Liver (tissue), 9 donors: ENCODE results near the gene TRIP12. TPM values are rescaled to one million over a fixed set of nuclear protein-coding genes. Genes with fewer than 3 reads are reported as not detected.

Experiments
- DNase-seq: peaks from one replicate; pipeline ENCODE4 v3.0.0-alpha.2; 2017; ENCODE audit warnings: low spot score
- H3K27ac ChIP-seq, 2 donors: one replicate each; pipeline ENCODE4 v1.7.0; 2013; ENCODE audit warnings: inconsistent platforms in 2 of 2, low read length in 2 of 2, control low read depth in 1 of 2, low read depth in 1 of 2, mild to moderate bottlenecking in 1 of 2
- H3K27me3 ChIP-seq, 4 donors: one replicate each; pipeline versions ENCODE4 v1.6.1 to v1.7.0; 2013; ENCODE audit warnings: low read length in 3 of 4, inconsistent platforms in 1 of 4, mild to moderate bottlenecking in 1 of 4, moderate library complexity in 1 of 4; ENCODE audit not compliant: control insufficient read depth in 4 of 4, insufficient read depth in 4 of 4
- H3K36me3 ChIP-seq, 4 donors: one replicate each; pipeline versions ENCODE4 v1.6.1 to v1.7.0; 2013; ENCODE audit warnings: low read length in 3 of 4, mild to moderate bottlenecking in 3 of 4, low read depth in 1 of 4, moderate library complexity in 1 of 4; ENCODE audit not compliant: control insufficient read depth in 4 of 4, insufficient read depth in 3 of 4
- H3K4me1 ChIP-seq, 4 donors: one replicate each; pipeline versions ENCODE4 v1.6.1 to v1.7.0; 2013; ENCODE audit warnings: low read length in 3 of 4, mild to moderate bottlenecking in 3 of 4, moderate library complexity in 1 of 4; ENCODE audit not compliant: control insufficient read depth in 4 of 4, insufficient read depth in 4 of 4
- H3K4me3 ChIP-seq, 3 donors: one replicate each; pipeline versions ENCODE4 v1.6.1 to v1.7.0; 2013; ENCODE audit warnings: low read length in 3 of 3, control low read depth in 1 of 3, low read depth in 1 of 3, mild to moderate bottlenecking in 1 of 3
- H3K9ac ChIP-seq, 2 donors: one replicate each; pipeline ENCODE4 v1.7.0; 2013; ENCODE audit warnings: low read length in 2 of 2, mild to moderate bottlenecking in 2 of 2, moderate library complexity in 2 of 2, control low read depth in 1 of 2, low read depth in 1 of 2
- H3K9me3 ChIP-seq, 4 donors: one replicate each; pipeline versions ENCODE4 v1.6.1 to v1.7.0; 2013; ENCODE audit warnings: low read length in 3 of 4; ENCODE audit not compliant: control insufficient read depth in 4 of 4
- EGR1 ChIP-seq, 2 donors: IDR thresholded peaks; 2 replicates each; pipeline ENCODE4 v1.6.1; 2016 to 2018; ENCODE audit warnings: antibody characterized with exemption in 2 of 2, low read depth in 2 of 2
- FOXA1 ChIP-seq: IDR thresholded peaks from 2 replicates; pipeline ENCODE4 v1.6.1; 2016; ENCODE audit warnings: antibody characterized with exemption
- FOXA2 ChIP-seq: IDR thresholded peaks from 2 replicates; pipeline ENCODE4 v1.6.1; 2016; ENCODE audit warnings: antibody characterized with exemption
- GABPA ChIP-seq, 2 donors: IDR thresholded peaks in 1 of 2; conservative IDR thresholded peaks in 1 of 2; 2 replicates each; pipeline ENCODE4 v1.6.1; 2016; ENCODE audit warnings: antibody characterized with exemption in 2 of 2, mild to moderate bottlenecking in 1 of 2, moderate library complexity in 1 of 2
- HNF4A ChIP-seq, 2 donors: conservative IDR thresholded peaks; 2 replicates each; pipeline ENCODE4 v1.6.1; 2016; ENCODE audit warnings: antibody characterized with exemption in 2 of 2, mild to moderate bottlenecking in 2 of 2
- HNF4G ChIP-seq: IDR thresholded peaks from 2 replicates; pipeline ENCODE4 v1.6.1; 2016; ENCODE audit warnings: antibody characterized with exemption
- JUND ChIP-seq, 2 donors: IDR thresholded peaks; 2 replicates each; pipeline ENCODE4 v1.6.1; 2016; ENCODE audit warnings: antibody characterized with exemption in 2 of 2
- MAX ChIP-seq: IDR thresholded peaks from 2 replicates; pipeline ENCODE4 v1.6.1; 2016; ENCODE audit warnings: antibody characterized with exemption
- NR2F2 ChIP-seq: IDR thresholded peaks from 2 replicates; pipeline ENCODE4 v1.6.1; 2016; ENCODE audit warnings: antibody characterized with exemption
- RAD21 ChIP-seq, 2 donors: IDR thresholded peaks; 2 replicates each; pipeline ENCODE4 v1.6.1; 2016; ENCODE audit warnings: antibody characterized with exemption in 2 of 2, mild to moderate bottlenecking in 2 of 2
- REST ChIP-seq: IDR thresholded peaks from 2 replicates; pipeline ENCODE4 v1.6.1; 2016; ENCODE audit warnings: antibody characterized with exemption, mild to moderate bottlenecking
- RXRA ChIP-seq, 2 donors: IDR thresholded peaks; 2 replicates each; pipeline ENCODE4 v1.6.1; 2017 to 2018; ENCODE audit warnings: antibody characterized with exemption in 2 of 2, mild to moderate bottlenecking in 1 of 2
- SP1 ChIP-seq: IDR thresholded peaks from 2 replicates; pipeline ENCODE4 v1.6.1; 2018; ENCODE audit warnings: antibody characterized with exemption, mild to moderate bottlenecking
- TAF1 ChIP-seq: conservative IDR thresholded peaks from 2 replicates; pipeline ENCODE4 v1.6.1; 2016; ENCODE audit warnings: antibody characterized with exemption, mild to moderate bottlenecking
- YY1 ChIP-seq: IDR thresholded peaks from 2 replicates; pipeline ENCODE4 v1.6.1; 2016; ENCODE audit warnings: antibody characterized with exemption, mild to moderate bottlenecking
- ZBTB33 ChIP-seq: IDR thresholded peaks from 2 replicates; pipeline ENCODE4 v1.6.1; 2016; ENCODE audit warnings: antibody characterized with exemption
- WGBS: extraction: QIAGEN DNeasy Blood & Tissue Kit; methylation state at CpG from one replicate; pipeline ENCODE4 v1.1.7; 2013; 5-methylcytosine and 5-hydroxymethylcytosine counted together
- polyA plus RNA-seq, 2 donors: library from polyadenylated mRNA; stranded (reverse) in 1 of 2; unstranded in 1 of 2; fragments of 200-250 nt in 1 of 2; fragments of >200 nt in 1 of 2; fragmentation: Nextera tagmentation in 1 of 2; extraction: Ambion mirVana in 1 of 2; gene quantifications; one replicate each; pipeline versions ENCODE4 v1.2.1 to v1.2.3, GENCODE V29; 2013 to 2015
- total RNA-seq, 2 donors: library from RNA; depleted of rRNA; stranded (reverse); fragments of >200 nt; gene quantifications; one replicate each; pipeline ENCODE4 v1.2.3, GENCODE V29; 2014
- TF ChIP-seq, protein P1 (sequence below): IDR thresholded peaks from 2 replicates; pipeline ENCODE4 v1.6.1; 2016; ENCODE audit warnings: antibody characterized with exemption
- donor health status: healthy.
- donor health status: healthy.
- donor health status: healthy.
- donor health status: healthy.
- donor health status: healthy.

Gene TRIP12
- total and polyA plus RNA-seq, 4 donors, result 13.9 to 128 (median 67.4) TPM

GRCh38 chr2:229714736-229715541 lies 206.9 kb downstream of the TRIP12 start:
- no peaks in the 10 kb centered on the region for H3K36me3 ChIP-seq
- H3K4me3 ChIP-seq, result peak overlapping the region in 2 of 3 donors; percentile 39 to 68
- TF ChIP-seq MAX (no peak), TAF1 (no peak), GABPA (IDR thresholded peaks at IDR 0.05 in 1 of 2, conservative IDR thresholded peaks at IDR 0.05 in 1 of 2) (no peak), FOXA1 (no peak), JUND (IDR thresholded peaks at IDR 0.05) (no peak), HNF4A (conservative IDR thresholded peaks at IDR 0.05) (peak in 1 of 2 donors; percentile 63), REST (peak; percentile 97), RAD21 (IDR thresholded peaks at IDR 0.05) (peak in 1 of 2 donors; percentile 9), RXRA (IDR thresholded peaks at IDR 0.05) (peak; percentile 20 to 32), ZBTB33 (no peak)
- peak; percentile 52 for DNase-seq
- H3K27ac ChIP-seq, result no peak overlapping the region
- peaks cover 3 to 18% (median 8%) of the 10 kb centered on the region in 4 donors for H3K27me3 ChIP-seq
- WGBS, result 3% methylated on average over 60 of the region's 60 CpGs
- H3K4me1 ChIP-seq, result peaks cover 13 to 21% (median 17%) of the 10 kb centered on the region in 4 donors
- H3K9me3 ChIP-seq, result no peaks in the 10 kb centered on the region
- H3K9ac ChIP-seq, result no peak overlapping the region

GRCh38 chr2:229714080-229714735 lies 207.6 kb downstream of the TRIP12 start, which contains the start of gene DNER:
DNER (minus strand) TSS chr2:229714555; CDS start chr2:229714423, 132 bp downstream.
- H3K27ac ChIP-seq, result no peak within 1 kb of the TSS
- H3K27me3 ChIP-seq, result peaks cover 3 to 18% (median 8%) of the 10 kb centered on the region in 4 donors
- 2% methylated on average over 84 of the region's 84 CpGs for WGBS
- peaks cover 13 to 21% (median 17%) of the 10 kb centered on the region in 4 donors for H3K4me1 ChIP-seq
- DNase-seq, result peak; percentile 41
- TF ChIP-seq NR2F2, result no peak
- no peak for TF ChIP-seq SP1
- TF ChIP-seq HNF4A (conservative IDR thresholded peaks at IDR 0.05), result no peak
- TF ChIP-seq EGR1 (IDR thresholded peaks at IDR 0.05; ENCODE audit: low read depth in 2 of 2), result no peak
- TF ChIP-seq HNF4G, result no peak
- no peak for TF ChIP-seq GABPA (IDR thresholded peaks at IDR 0.05 in 1 of 2, conservative IDR thresholded peaks at IDR 0.05 in 1 of 2)
- TF ChIP-seq ZBTB33, result no peak
- TF ChIP-seq TAF1, result no peak
- no peak for TF ChIP-seq RAD21 (IDR thresholded peaks at IDR 0.05)
- TF ChIP-seq, protein P1, sequence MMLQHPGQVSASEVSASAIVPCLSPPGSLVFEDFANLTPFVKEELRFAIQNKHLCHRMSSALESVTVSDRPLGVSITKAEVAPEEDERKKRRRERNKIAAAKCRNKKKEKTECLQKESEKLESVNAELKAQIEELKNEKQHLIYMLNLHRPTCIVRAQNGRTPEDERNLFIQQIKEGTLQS, result no peak
- no peak for TF ChIP-seq YY1
- TF ChIP-seq FOXA1, result no peak
- no peak for TF ChIP-seq REST
- no peak for TF ChIP-seq FOXA2
- H3K9ac ChIP-seq, result no peak within 1 kb of the TSS
- no peaks in the 10 kb centered on the region for H3K36me3 ChIP-seq
- peak within 1 kb of the TSS in 2 of 3 donors; percentile 39 to 68 for H3K4me3 ChIP-seq
- no peaks in the 10 kb centered on the region for H3K9me3 ChIP-seq
